Astrocyte (in vitro differentiated cells and primary cell): Measurements from ENCODE around the gene VGLL3. TPM values are rescaled to one million over a fixed set of nuclear protein-coding genes. Genes with fewer than 3 reads are reported as not detected.
A peak's percentile ranks its signal among the peaks of the same experiment; 100 is the strongest.

ENCODE experiments used
- DNase-seq: peaks from one replicate; pipeline ENCODE4 v3.0.0-alpha.2; 2010; ENCODE audit warnings: low read depth
- FAIRE-seq: peaks from 2 replicates; lab custom pipeline; 2011; peaks lifted over from hg19 to GRCh38; lab: Jason Lieb, UNC
- H2AFZ ChIP-seq: 2 replicates; pipeline ENCODE4 v1.6.0; 2012; ENCODE audit warnings: low read depth, low read length, inconsistent platforms
- H3K27ac ChIP-seq: 2 replicates; pipeline ENCODE4 v1.5.1; 2011; ENCODE audit warnings: low read depth, low read length, inconsistent platforms
- H3K27me3 ChIP-seq: 2 replicates; pipeline ENCODE4 v1.6.0; 2011; ENCODE audit warnings: low read length, inconsistent platforms; ENCODE audit not compliant: insufficient read depth
- H3K36me3 ChIP-seq: 2 replicates; pipeline ENCODE4 v1.5.1; 2011; ENCODE audit warnings: low read length, inconsistent platforms; ENCODE audit not compliant: insufficient read depth
- H3K4me1 ChIP-seq: 2 replicates; pipeline ENCODE4 v1.5.1; 2011; ENCODE audit warnings: low read length, inconsistent platforms; ENCODE audit not compliant: insufficient read depth
- H3K4me2 ChIP-seq: 2 replicates; pipeline ENCODE4 v1.6.0; 2012; ENCODE audit warnings: low read length, inconsistent platforms
- H3K4me3 ChIP-seq: 2 replicates; pipeline ENCODE4 v1.5.1; 2011; ENCODE audit warnings: low read depth, mild to moderate bottlenecking, low read length, inconsistent platforms; ENCODE audit not compliant: insufficient read depth
- H3K79me2 ChIP-seq: 2 replicates; pipeline ENCODE4 v1.6.0; 2012; ENCODE audit warnings: mild to moderate bottlenecking, low read length, inconsistent platforms; ENCODE audit not compliant: insufficient read depth
- H3K9ac ChIP-seq: 2 replicates; pipeline ENCODE4 v1.6.0; 2012; ENCODE audit warnings: mild to moderate bottlenecking, low read length, inconsistent platforms
- H3K9me3 ChIP-seq: 2 replicates; pipeline ENCODE4 v1.5.1; 2012; ENCODE audit warnings: low read depth, mild to moderate bottlenecking, low read length, inconsistent platforms; ENCODE audit not compliant: insufficient read depth
- H4K20me1 ChIP-seq: 2 replicates; pipeline ENCODE4 v1.6.0; 2012; ENCODE audit warnings: low read length, inconsistent platforms; ENCODE audit not compliant: insufficient read depth
- H3K27ac Mint-ChIP-seq: one replicate; pipeline ENCODE4 v1.8.0; 2021; ENCODE audit warnings: mild to moderate bottlenecking, mixed read lengths; ENCODE audit not compliant: unreplicated experiment
- H3K27me3 Mint-ChIP-seq: one replicate; pipeline ENCODE4 v1.8.0; 2021; ENCODE audit warnings: low read depth, mixed read lengths; ENCODE audit not compliant: unreplicated experiment
- H3K36me3 Mint-ChIP-seq: one replicate; pipeline ENCODE4 v1.8.0; 2021; ENCODE audit warnings: low read depth, mixed read lengths; ENCODE audit not compliant: unreplicated experiment
- H3K4me1 Mint-ChIP-seq: one replicate; pipeline ENCODE4 v1.8.0; 2021; ENCODE audit warnings: low read depth, mixed read lengths; ENCODE audit not compliant: unreplicated experiment
- H3K4me3 Mint-ChIP-seq: one replicate; pipeline ENCODE4 v1.8.0; 2021; ENCODE audit warnings: mild to moderate bottlenecking, moderate library complexity, mixed read lengths; ENCODE audit not compliant: unreplicated experiment
- H3K9me3 Mint-ChIP-seq: one replicate; pipeline ENCODE4 v1.8.0; 2021; ENCODE audit warnings: mild to moderate bottlenecking, mixed read lengths; ENCODE audit not compliant: unreplicated experiment
- EZH2 ChIP-seq: IDR thresholded peaks from 2 replicates; pipeline ENCODE4 v1.6.1; 2012; ENCODE audit warnings: mild to moderate bottlenecking, low read length, inconsistent platforms; ENCODE audit not compliant: insufficient read depth
- total RNA-seq: library from RNA; stranded (reverse); gene quantifications from 2 replicates; pipeline ENCODE4 v1.2.1, GENCODE V29; 2021
- TF ChIP-seq, protein P1 (sequence below): IDR thresholded peaks from 2 replicates; pipeline ENCODE4 v1.5.1; 2011; ENCODE audit warnings: low read depth, mild to moderate bottlenecking, inconsistent platforms, low read length, moderate library complexity; ENCODE audit not compliant: insufficient read depth

VGLL3 gene
- total RNA-seq, 1 donor from 2014 or later = 63.7 TPM

DNA sequence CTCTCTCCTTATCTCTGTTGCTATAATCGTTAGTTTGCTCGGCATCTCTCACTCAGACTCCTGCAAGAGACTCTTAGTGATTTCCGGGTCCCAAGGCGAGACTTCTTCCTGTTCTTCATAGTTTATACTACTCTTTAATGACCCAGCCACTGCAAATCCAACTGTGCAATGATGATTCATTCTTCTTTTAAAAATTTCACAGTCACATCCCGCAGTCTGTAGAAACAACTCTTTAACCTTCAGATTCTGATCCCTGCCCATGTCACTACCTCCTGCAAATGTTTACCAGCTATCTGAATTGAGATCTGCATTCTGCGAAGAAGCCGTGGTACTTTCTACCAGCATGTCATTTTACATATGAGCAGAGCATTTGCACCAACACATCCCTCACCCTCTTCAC lies 2.8 kb upstream of the VGLL3 start:
- H3K4me1 ChIP-seq = peaks cover 49% of the 10 kb centered on the region
- FAIRE-seq (peak; percentile 94), DNase-seq (peak; percentile 73)
- no peaks in the 10 kb centered on the region for H3K9me3 ChIP-seq
- H3K9ac ChIP-seq = peak overlapping the region; percentile 52
- Mint-ChIP-seq H3K36me3 (no peaks in the 10 kb centered on the region), H3K27ac (peak overlapping the region; percentile 48), H3K27me3 (no peaks in the 10 kb centered on the region), H3K4me1 (peaks cover 35% of the 10 kb centered on the region), H3K4me3 (peak overlapping the region; percentile 4), H3K9me3 (no peaks in the 10 kb centered on the region)
- no peaks in the 10 kb centered on the region for H3K36me3 ChIP-seq
- peak overlapping the region; percentile 26 for H2AFZ ChIP-seq
- peak overlapping the region; percentile 14 for H3K4me3 ChIP-seq
- H4K20me1 ChIP-seq = no peaks in the 10 kb centered on the region
- H3K27ac ChIP-seq = peak overlapping the region; percentile 73
- H3K27me3 ChIP-seq = no peaks in the 10 kb centered on the region
- H3K4me2 ChIP-seq = peak overlapping the region; percentile 78
- no peak for TF ChIP-seq EZH2
- TF ChIP-seq, protein P1, sequence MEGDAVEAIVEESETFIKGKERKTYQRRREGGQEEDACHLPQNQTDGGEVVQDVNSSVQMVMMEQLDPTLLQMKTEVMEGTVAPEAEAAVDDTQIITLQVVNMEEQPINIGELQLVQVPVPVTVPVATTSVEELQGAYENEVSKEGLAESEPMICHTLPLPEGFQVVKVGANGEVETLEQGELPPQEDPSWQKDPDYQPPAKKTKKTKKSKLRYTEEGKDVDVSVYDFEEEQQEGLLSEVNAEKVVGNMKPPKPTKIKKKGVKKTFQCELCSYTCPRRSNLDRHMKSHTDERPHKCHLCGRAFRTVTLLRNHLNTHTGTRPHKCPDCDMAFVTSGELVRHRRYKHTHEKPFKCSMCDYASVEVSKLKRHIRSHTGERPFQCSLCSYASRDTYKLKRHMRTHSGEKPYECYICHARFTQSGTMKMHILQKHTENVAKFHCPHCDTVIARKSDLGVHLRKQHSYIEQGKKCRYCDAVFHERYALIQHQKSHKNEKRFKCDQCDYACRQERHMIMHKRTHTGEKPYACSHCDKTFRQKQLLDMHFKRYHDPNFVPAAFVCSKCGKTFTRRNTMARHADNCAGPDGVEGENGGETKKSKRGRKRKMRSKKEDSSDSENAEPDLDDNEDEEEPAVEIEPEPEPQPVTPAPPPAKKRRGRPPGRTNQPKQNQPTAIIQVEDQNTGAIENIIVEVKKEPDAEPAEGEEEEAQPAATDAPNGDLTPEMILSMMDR = no peak
- peaks cover 27% of the 10 kb centered on the region for H3K79me2 ChIP-seq

GRCh38 chr3:86991840-86992435 lies 989 bp upstream of the VGLL3 start:
- Histone ChIP-seq H3K9me3 (no peaks in the 10 kb centered on the region), H2AFZ (no peak overlapping the region), H3K36me3 (no peaks in the 10 kb centered on the region), H3K4me1 (peaks cover 59% of the 10 kb centered on the region), H3K9ac (peak overlapping the region; percentile 99), H4K20me1 (no peaks in the 10 kb centered on the region), H3K79me2 (peaks cover 41% of the 10 kb centered on the region), H3K4me2 (peak overlapping the region; percentile 91), H3K27ac (peak overlapping the region; percentile 96), H3K27me3 (no peaks in the 10 kb centered on the region), H3K4me3 (peak overlapping the region; percentile 98)
- peak; percentile 49 for DNase-seq
- H3K27ac Mint-ChIP-seq = peak overlapping the region; percentile 95
- no peak for FAIRE-seq
- H3K4me1 Mint-ChIP-seq = peaks cover 37% of the 10 kb centered on the region
- no peaks in the 10 kb centered on the region for H3K27me3 Mint-ChIP-seq
- H3K9me3 Mint-ChIP-seq = no peaks in the 10 kb centered on the region
- peak overlapping the region; percentile 88 for H3K4me3 Mint-ChIP-seq
- no peak for TF ChIP-seq EZH2
- TF ChIP-seq, protein P1 = no peak
- H3K36me3 Mint-ChIP-seq = no peaks in the 10 kb centered on the region

- Histone ChIP-seq H3K36me3 (no peaks in the 10 kb centered on the region), H3K27me3 (no peaks in the 10 kb centered on the region), H3K4me1 (peaks cover 57% of the 10 kb centered on the region), H4K20me1 (no peaks in the 10 kb centered on the region), H3K9me3 (no peaks in the 10 kb centered on the region), H3K79me2 (peaks cover 46% of the 10 kb centered on the region), H3K4me3 (peak overlapping the region; percentile 98), H3K4me2 (peak overlapping the region; percentile 91), H3K9ac (peak overlapping the region; percentile 99), H2AFZ (peak overlapping the region; percentile 58), H3K27ac (peak overlapping the region; percentile 96)
- no peak for DNase-seq
- TF ChIP-seq, protein P1 = peak; percentile 1
- TF ChIP-seq EZH2 = no peak
- Mint-ChIP-seq H3K27me3 (no peaks in the 10 kb centered on the region), H3K9me3 (no peaks in the 10 kb centered on the region), H3K27ac (peak overlapping the region; percentile 95), H3K4me1 (peaks cover 35% of the 10 kb centered on the region), H3K36me3 (no peaks in the 10 kb centered on the region), H3K4me3 (peak overlapping the region; percentile 88)
- FAIRE-seq = peak; percentile 23
These were observed 500 bp upstream of the VGLL3 start for GRCh38 chr3:86991482-86991815.
